Neutrophil (primary cell): ENCODE data around the gene KCNJ15.

Experiments
- H3K27ac ChIP-seq: fragments of 200-600 bp; sonication (generic); 2 replicates; pipeline ENCODE4 v1.5.1; 2016; ENCODE audit warnings: mild to moderate bottlenecking, moderate library complexity
- H3K27me3 ChIP-seq: fragments of 200-600 bp; sonication (generic); 2 replicates; pipeline ENCODE4 v1.6.0; 2016; ENCODE audit warnings: mild to moderate bottlenecking
- H3K36me3 ChIP-seq: fragments of 200-600 bp; sonication (generic); 2 replicates; pipeline ENCODE4 v1.5.1; 2017
- H3K4me1 ChIP-seq, 2 experiments: fragments of 200-600 bp in 1 of 2; sonication (generic) in 1 of 2; 1 replicate in 1 of 2; 2 replicates in 1 of 2; pipeline versions ENCODE4 v1.5.1 to v1.6.1; 2013 to 2016; ENCODE audit warnings: low read depth in 1 of 2, low read length in 1 of 2, mild to moderate bottlenecking in 1 of 2, moderate library complexity in 1 of 2; ENCODE audit not compliant: control insufficient read depth in 1 of 2, insufficient read depth in 1 of 2
- H3K4me3 ChIP-seq, 2 experiments: fragments of 200-600 bp in 1 of 2; sonication (generic) in 1 of 2; 1 replicate in 1 of 2; 2 replicates in 1 of 2; pipeline ENCODE4 v1.5.1; 2013 to 2016; ENCODE audit warnings: low read depth in 1 of 2, low read length in 1 of 2, mild to moderate bottlenecking in 1 of 2, moderate library complexity in 1 of 2
- H3K9me3 ChIP-seq: fragments of 200-600 bp; sonication (generic); 2 replicates; pipeline ENCODE4 v1.5.1; 2016
- TF ChIP-seq, protein P1 (sequence below): fragments of 200-600 bp; sonication (generic); IDR thresholded peaks from 2 replicates; pipeline ENCODE4 v1.5.1; 2016; ENCODE audit warnings: antibody characterized with exemption

KCNJ15 gene

DNA sequence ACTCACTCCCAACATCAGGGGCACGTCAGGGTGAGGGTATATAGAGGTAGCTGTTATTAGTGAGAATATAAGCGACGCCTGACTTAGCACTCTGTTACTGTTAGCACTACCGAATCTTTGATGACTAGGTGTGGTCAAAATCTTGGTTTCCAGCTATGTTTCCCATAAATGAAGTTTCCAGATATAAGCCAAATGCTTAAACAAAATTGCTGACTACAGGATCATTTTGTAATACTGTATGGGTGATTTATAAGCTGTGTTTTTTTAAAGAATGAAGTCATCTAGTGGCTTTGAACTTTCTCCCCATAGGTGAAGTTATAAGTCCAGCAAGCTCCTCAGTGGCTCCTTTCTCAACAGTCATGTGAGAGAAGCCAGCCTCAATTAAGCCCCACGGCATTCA, 23.7 kb downstream of the KCNJ15 start:
- peaks cover 42% of the 10 kb centered on the region for H3K36me3 ChIP-seq
- TF ChIP-seq, protein P1, sequence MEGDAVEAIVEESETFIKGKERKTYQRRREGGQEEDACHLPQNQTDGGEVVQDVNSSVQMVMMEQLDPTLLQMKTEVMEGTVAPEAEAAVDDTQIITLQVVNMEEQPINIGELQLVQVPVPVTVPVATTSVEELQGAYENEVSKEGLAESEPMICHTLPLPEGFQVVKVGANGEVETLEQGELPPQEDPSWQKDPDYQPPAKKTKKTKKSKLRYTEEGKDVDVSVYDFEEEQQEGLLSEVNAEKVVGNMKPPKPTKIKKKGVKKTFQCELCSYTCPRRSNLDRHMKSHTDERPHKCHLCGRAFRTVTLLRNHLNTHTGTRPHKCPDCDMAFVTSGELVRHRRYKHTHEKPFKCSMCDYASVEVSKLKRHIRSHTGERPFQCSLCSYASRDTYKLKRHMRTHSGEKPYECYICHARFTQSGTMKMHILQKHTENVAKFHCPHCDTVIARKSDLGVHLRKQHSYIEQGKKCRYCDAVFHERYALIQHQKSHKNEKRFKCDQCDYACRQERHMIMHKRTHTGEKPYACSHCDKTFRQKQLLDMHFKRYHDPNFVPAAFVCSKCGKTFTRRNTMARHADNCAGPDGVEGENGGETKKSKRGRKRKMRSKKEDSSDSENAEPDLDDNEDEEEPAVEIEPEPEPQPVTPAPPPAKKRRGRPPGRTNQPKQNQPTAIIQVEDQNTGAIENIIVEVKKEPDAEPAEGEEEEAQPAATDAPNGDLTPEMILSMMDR, result no peak
- no peaks in the 10 kb centered on the region for H3K9me3 ChIP-seq
- peaks cover 100% of the 10 kb centered on the region in 2 experiments for H3K4me1 ChIP-seq
- H3K27ac ChIP-seq, result peak overlapping the region; percentile 90
- H3K4me3 ChIP-seq, result peak overlapping the region in 1 of 2 experiments; percentile 2
- no peaks in the 10 kb centered on the region for H3K27me3 ChIP-seq

DNA sequence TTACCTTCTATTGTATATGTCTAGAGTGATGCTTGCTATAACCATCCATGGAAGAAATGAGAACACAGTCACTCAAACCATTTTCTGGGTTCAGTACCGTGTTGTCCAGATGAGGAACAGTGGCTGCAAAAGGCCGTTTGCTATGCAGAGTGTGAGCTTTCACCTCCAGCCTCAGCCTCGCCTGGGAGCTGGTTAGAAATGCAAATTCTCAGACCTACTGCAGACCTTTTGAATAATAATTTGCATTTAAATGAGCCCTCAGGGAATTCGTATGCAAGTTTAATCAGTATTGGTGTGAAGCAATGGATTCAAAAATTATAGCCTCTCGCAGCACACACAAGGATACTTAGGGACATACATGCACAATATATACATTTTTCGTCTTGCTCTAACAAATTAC, 24.1 kb downstream of the KCNJ15 start:
- Histone ChIP-seq H3K27me3 (no peaks in the 10 kb centered on the region), H3K4me3 (no peak overlapping the region), H3K4me1 (peaks cover 100% of the 10 kb centered on the region in 2 experiments), H3K36me3 (peaks cover 46% of the 10 kb centered on the region), H3K27ac (peak overlapping the region; percentile 90), H3K9me3 (no peaks in the 10 kb centered on the region)
- TF ChIP-seq, protein P1, result no peak

DNA sequence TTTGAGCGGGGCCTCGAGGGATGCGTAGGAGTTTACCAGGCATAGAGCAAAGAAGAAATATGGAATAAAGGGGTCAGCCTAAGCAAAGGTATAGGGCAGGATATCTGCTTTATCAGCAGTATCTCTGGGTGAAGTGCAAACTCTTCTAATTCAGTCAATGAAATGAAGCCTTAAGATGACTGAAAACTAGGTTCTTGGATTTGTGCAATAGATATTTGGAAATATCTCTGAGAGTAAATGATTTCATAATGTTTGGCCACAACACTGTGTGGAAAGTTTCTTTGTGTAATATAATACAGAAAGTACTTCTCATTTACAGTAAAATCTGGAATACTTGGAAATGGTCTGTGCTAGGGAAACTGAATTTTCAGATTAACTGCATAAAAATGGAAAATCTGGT, 26.1 kb downstream of the KCNJ15 start:
- peaks cover 62% of the 10 kb centered on the region for H3K36me3 ChIP-seq
- H3K9me3 ChIP-seq, result no peaks in the 10 kb centered on the region
- peak overlapping the region; percentile 16 to 54 for H3K4me3 ChIP-seq
- H3K27ac ChIP-seq, result peak overlapping the region; percentile 90
- TF ChIP-seq, protein P1, result no peak
- H3K27me3 ChIP-seq, result no peaks in the 10 kb centered on the region
- peaks cover 100% of the 10 kb centered on the region in 2 experiments for H3K4me1 ChIP-seq

DNA sequence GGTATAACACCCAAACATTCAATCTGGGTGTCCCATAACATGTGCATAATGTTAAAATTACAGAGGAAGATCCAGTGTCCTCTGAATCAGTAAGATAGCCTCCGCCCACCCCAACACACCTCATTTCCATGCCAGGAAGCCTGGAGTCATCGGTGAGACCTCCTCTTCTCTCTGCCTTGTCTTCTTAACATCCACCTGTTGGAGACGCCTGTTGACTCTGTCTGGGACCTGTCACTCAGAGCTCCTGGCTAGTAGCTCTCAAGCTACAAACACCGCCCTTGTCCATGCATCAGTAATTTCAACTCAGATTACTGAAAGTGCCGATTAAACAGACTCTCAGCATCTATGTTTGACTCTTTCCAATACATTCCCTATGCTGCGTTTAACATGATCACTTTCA, 27.4 kb downstream of the KCNJ15 start:
- Histone ChIP-seq H3K9me3 (no peaks in the 10 kb centered on the region), H3K27ac (peak overlapping the region; percentile 90), H3K36me3 (peaks cover 64% of the 10 kb centered on the region), H3K4me3 (peak overlapping the region; percentile 16 to 54), H3K27me3 (no peaks in the 10 kb centered on the region), H3K4me1 (peaks cover 99 to 100% of the 10 kb centered on the region in 2 experiments)
- TF ChIP-seq, protein P1, result no peak

DNA sequence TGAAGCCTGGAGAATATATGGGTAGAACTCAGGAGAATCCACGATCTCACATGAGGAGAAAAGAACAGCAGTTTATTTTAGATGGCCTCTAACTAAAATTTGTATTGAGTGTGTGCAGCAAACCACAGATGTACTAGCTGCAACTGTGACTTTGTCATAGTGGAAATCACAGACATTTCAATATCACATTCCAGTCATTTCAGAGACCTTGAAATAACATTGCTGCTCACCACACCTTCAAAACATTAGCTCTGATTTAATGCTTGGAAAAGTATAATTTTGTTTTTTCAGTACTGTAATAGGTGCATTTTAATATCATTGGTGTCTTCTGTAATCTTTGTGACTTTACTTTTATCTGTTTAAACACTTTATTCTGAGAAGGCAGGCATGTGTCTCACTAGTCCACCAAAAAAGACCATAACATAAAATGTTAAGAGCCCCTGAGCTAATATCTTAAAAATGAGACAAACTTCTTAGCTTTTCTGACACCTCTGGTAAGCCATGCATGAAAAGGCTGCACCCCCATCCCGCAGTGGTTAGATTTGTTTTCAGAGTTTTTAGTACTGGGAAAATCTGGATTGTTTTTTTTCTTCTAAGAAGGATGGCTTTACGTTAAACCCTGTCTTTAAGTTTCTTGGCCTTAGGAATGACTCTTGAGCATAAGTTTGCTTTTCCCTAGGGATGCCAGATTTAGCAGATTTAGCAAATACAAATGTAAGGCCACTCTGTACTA, 30.1 kb downstream of the KCNJ15 start:
- Histone ChIP-seq H3K9me3 (no peaks in the 10 kb centered on the region), H3K27ac (peak overlapping the region; percentile 90), H3K4me3 (peak overlapping the region in 1 of 2 experiments; percentile 3), H3K27me3 (no peaks in the 10 kb centered on the region), H3K36me3 (peaks cover 64% of the 10 kb centered on the region), H3K4me1 (peaks cover 99 to 100% of the 10 kb centered on the region in 2 experiments)
- TF ChIP-seq, protein P1, result no peak
